Keratinocyte (primary cell): ENCODE results near the gene FAM110D. TPM values are rescaled to one million over a fixed set of nuclear protein-coding genes. Genes with fewer than 3 reads are reported as not detected.
A peak's percentile ranks its signal among the peaks of the same experiment; 100 is the strongest.

Experiments
- DNase-seq: peaks from one replicate; pipeline ENCODE4 v3.0.0-alpha.2; 2011; ENCODE audit warnings: low read depth, missing footprints, low spot score
- FAIRE-seq: peaks from 2 replicates; lab custom pipeline; 2011; peaks lifted over from hg19 to GRCh38; lab: Jason Lieb, UNC
- H2AFZ ChIP-seq: 2 replicates; pipeline ENCODE4 v1.6.0; 2012; ENCODE audit warnings: low read length, control low read depth, inconsistent platforms; ENCODE audit not compliant: control insufficient read depth
- H3K27ac ChIP-seq: 2 replicates; pipeline ENCODE4 v1.5.1; 2011; ENCODE audit warnings: low read length; ENCODE audit not compliant: control insufficient read depth, insufficient read depth
- H3K27me3 ChIP-seq: 3 replicates; pipeline ENCODE4 v1.6.0; 2011; ENCODE audit warnings: low read length; ENCODE audit not compliant: control insufficient read depth, insufficient read depth; ENCODE audit errors: extremely low read depth
- H3K36me3 ChIP-seq, 2 experiments: 2 replicates in 1 of 2; 3 replicates in 1 of 2; pipeline ENCODE4 v1.5.1; 2011; ENCODE audit warnings: low read length in 2 of 2, mild to moderate bottlenecking in 1 of 2; ENCODE audit not compliant: control insufficient read depth in 2 of 2, insufficient read depth in 2 of 2; ENCODE audit errors: extremely low read depth in 1 of 2
- H3K4me1 ChIP-seq: 3 replicates; pipeline ENCODE4 v1.5.1; 2011; ENCODE audit warnings: low read length; ENCODE audit not compliant: control insufficient read depth, insufficient read depth; ENCODE audit errors: extremely low read depth
- H3K4me2 ChIP-seq: 3 replicates; pipeline ENCODE4 v1.6.0; 2011; ENCODE audit warnings: low read depth, low read length; ENCODE audit not compliant: control insufficient read depth, insufficient read depth; ENCODE audit errors: extremely low read depth
- H3K4me3 ChIP-seq, 3 experiments: fragments of 200-600 bp in 1 of 3; sonication (generic) in 1 of 3; 2 replicates in 2 of 3; 3 replicates in 1 of 3; pipeline ENCODE4 v1.5.1; 2011 to 2016; ENCODE audit warnings: low read length in 3 of 3, mild to moderate bottlenecking in 3 of 3, control low read depth in 2 of 3, inconsistent platforms in 1 of 3, low read depth in 1 of 3, mixed read lengths in 1 of 3, mixed run types in 1 of 3, moderate library complexity in 1 of 3; ENCODE audit not compliant: control insufficient read depth in 2 of 3, insufficient read depth in 2 of 3; ENCODE audit errors: extremely low read depth in 1 of 3
- H3K79me2 ChIP-seq: 2 replicates; pipeline ENCODE4 v1.6.0; 2012; ENCODE audit warnings: low read length; ENCODE audit not compliant: control insufficient read depth, insufficient read depth
- H3K9ac ChIP-seq: 3 replicates; pipeline ENCODE4 v1.6.0; 2011; ENCODE audit warnings: low read length; ENCODE audit not compliant: control insufficient read depth, insufficient read depth; ENCODE audit errors: extremely low read depth
- H3K9me1 ChIP-seq: 3 replicates; pipeline ENCODE4 v1.6.0; 2011; ENCODE audit warnings: low read length; ENCODE audit not compliant: control insufficient read depth, insufficient read depth; ENCODE audit errors: extremely low read depth
- H3K9me3 ChIP-seq: 2 replicates; pipeline ENCODE4 v1.5.1; 2012; ENCODE audit warnings: low read depth, low read length; ENCODE audit not compliant: control insufficient read depth
- H4K20me1 ChIP-seq: 3 replicates; pipeline ENCODE4 v1.6.0; 2011; ENCODE audit warnings: low read length; ENCODE audit not compliant: control insufficient read depth, insufficient read depth; ENCODE audit errors: extremely low read depth
- EZH2 ChIP-seq: IDR thresholded peaks from one replicate; pipeline ENCODE4 v1.6.1; 2012; ENCODE audit warnings: inconsistent platforms, mild to moderate bottlenecking, low read length, moderate library complexity
- dilution Hi-C: fragments of 300-500 bp; cut with MboI; formaldehyde crosslinking; loops from one replicate; pipeline ENCODE4 v1.7.0; 2020; ENCODE audit warnings: low sequenced_read_pairs; ENCODE audit not compliant: extremely low pct_ligation_motif_present
- polyA plus RNA-seq, 5 experiments: library from polyadenylated mRNA; depleted of rRNA in 3 of 5; stranded (reverse) in 3 of 5; stranded (forward) in 1 of 5; unstranded in 1 of 5; fragments of >200 nt; gene quantifications; 1 replicate in 1 of 5; 2 replicates in 3 of 5; 3 replicates in 1 of 5; pipeline versions ENCODE4 v1.2.1 to v1.2.3, GENCODE V29; 2011 to 2012; ENCODE audit warnings: missing spikeins in 2 of 5, low read depth in 1 of 5, low replicate concordance in 1 of 5
- TF ChIP-seq, protein P1 (sequence below), 3 experiments: IDR thresholded peaks in 1 of 3; conservative IDR thresholded peaks in 1 of 3; optimal IDR thresholded peaks in 1 of 3; 2 replicates in 2 of 3; 3 replicates in 1 of 3; pipeline versions ENCODE3 to v1.5.1; 2011; ENCODE audit warnings: low read length in 3 of 3, mild to moderate bottlenecking in 3 of 3, moderate library complexity in 2 of 3, control low read depth in 1 of 3, inconsistent platforms in 1 of 3; ENCODE audit not compliant: insufficient read depth in 2 of 3; ENCODE audit errors: extremely low read depth in 1 of 3

Gene FAM110D
- polyA plus RNA-seq, 1 donor (not counting 4 experiments of a cell fraction or from before 2014, with no cell fraction given) = not detected

DNA sequence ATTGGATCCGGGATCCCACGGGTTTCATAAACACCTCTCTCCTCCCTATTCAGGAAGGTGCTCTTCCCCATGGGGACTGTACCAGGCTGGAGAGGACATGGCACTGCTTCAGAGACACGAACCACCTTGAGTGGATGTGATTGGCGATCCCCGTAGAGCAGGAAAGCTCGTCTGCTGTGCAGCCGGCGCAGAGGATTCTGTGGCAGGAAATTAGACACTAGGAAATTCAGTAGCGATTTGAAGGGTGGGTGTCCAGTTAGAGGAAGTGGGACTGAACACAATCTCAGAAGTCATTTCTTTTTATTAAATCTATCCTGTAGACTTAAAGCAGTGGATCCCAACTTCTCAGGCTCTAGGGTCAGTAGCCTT is 46.5 kb upstream of the FAM110D start:
- Histone ChIP-seq H3K9me1 (no peaks in the 10 kb centered on the region), H3K4me3 (peak overlapping the region; percentile 90 to 99 (median 97)), H3K9ac (peak overlapping the region; percentile 86), H3K4me2 (peak overlapping the region; percentile 93), H4K20me1 (no peaks in the 10 kb centered on the region), H3K79me2 (peaks cover 7% of the 10 kb centered on the region), H2AFZ (peak overlapping the region; percentile 99), H3K9me3 (no peaks in the 10 kb centered on the region), H3K27ac (peak overlapping the region; percentile 61), H3K36me3 (peaks cover 2 to 6% of the 10 kb centered on the region in 2 experiments), H3K27me3 (no peaks in the 10 kb centered on the region), H3K4me1 (peaks cover 18% of the 10 kb centered on the region)
- FAIRE-seq = no peak
- no peak for TF ChIP-seq EZH2
- TF ChIP-seq, protein P1, sequence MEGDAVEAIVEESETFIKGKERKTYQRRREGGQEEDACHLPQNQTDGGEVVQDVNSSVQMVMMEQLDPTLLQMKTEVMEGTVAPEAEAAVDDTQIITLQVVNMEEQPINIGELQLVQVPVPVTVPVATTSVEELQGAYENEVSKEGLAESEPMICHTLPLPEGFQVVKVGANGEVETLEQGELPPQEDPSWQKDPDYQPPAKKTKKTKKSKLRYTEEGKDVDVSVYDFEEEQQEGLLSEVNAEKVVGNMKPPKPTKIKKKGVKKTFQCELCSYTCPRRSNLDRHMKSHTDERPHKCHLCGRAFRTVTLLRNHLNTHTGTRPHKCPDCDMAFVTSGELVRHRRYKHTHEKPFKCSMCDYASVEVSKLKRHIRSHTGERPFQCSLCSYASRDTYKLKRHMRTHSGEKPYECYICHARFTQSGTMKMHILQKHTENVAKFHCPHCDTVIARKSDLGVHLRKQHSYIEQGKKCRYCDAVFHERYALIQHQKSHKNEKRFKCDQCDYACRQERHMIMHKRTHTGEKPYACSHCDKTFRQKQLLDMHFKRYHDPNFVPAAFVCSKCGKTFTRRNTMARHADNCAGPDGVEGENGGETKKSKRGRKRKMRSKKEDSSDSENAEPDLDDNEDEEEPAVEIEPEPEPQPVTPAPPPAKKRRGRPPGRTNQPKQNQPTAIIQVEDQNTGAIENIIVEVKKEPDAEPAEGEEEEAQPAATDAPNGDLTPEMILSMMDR (optimal IDR thresholded peaks at IDR 0.05 in 1 of 3, IDR thresholded peaks at IDR 0.05 in 1 of 3, conservative IDR thresholded peaks at IDR 0.05 in 1 of 3; ENCODE audit: extremely low read depth in 1 of 3, insufficient read depth in 2 of 3, low read length in 3 of 3) = no peak
- dilution Hi-C loops = no loop called here
- no peak for DNase-seq

DNA sequence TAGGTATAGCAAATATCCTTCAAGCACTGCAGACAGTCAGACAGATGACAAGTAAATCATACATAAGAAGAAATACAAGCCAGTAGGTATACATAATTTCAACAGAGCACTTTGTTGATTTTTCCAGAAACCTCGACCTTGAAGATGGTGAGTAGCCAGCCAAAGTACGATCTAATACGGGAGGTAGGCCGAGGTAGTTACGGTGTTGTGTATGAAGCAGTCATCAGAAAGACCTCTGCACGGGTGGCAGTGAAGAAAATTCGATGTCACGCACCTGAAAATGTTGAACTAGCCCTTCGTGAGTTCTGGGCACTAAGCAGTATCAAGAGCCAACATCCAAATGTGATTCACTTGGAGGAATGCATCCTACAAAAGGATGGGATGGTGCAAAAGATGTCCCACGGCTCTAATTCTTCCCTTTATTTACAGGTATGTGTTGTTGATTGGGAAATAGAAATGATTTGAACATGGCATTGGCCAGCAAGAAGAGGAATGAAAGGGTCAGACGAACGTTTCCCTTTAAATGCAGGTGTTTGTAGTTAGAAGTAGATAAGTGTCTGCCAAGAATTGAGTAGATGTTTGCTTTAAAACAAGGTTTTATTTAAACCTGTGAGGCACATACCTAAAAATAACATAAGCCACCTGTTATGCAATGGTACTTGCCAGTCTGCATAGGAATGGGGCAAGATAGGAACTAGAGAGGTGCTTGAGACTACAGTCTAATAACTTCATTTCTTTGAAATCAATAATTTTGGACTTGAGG is 44.5 kb upstream of the FAM110D start:
- no peak for TF ChIP-seq EZH2
- TF ChIP-seq, protein P1 (optimal IDR thresholded peaks at IDR 0.05 in 1 of 3, IDR thresholded peaks at IDR 0.05 in 1 of 3, conservative IDR thresholded peaks at IDR 0.05 in 1 of 3; ENCODE audit: extremely low read depth in 1 of 3, insufficient read depth in 2 of 3, low read length in 3 of 3) = no peak
- DNase-seq = no peak
- Histone ChIP-seq H3K9me3 (no peaks in the 10 kb centered on the region), H3K4me1 (peaks cover 18% of the 10 kb centered on the region), H3K9me1 (no peaks in the 10 kb centered on the region), H3K36me3 (peaks cover 2 to 6% of the 10 kb centered on the region in 2 experiments), H3K4me3 (no peak overlapping the region), H3K4me2 (no peak overlapping the region), H3K79me2 (peaks cover 7% of the 10 kb centered on the region), H3K9ac (no peak overlapping the region), H3K27me3 (no peaks in the 10 kb centered on the region), H2AFZ (no peak overlapping the region), H3K27ac (no peak overlapping the region), H4K20me1 (no peaks in the 10 kb centered on the region)
- no peak for FAIRE-seq
- dilution Hi-C loops = no loop called here
